ENCODE measurements around the gene MGAT5.

DNA sequence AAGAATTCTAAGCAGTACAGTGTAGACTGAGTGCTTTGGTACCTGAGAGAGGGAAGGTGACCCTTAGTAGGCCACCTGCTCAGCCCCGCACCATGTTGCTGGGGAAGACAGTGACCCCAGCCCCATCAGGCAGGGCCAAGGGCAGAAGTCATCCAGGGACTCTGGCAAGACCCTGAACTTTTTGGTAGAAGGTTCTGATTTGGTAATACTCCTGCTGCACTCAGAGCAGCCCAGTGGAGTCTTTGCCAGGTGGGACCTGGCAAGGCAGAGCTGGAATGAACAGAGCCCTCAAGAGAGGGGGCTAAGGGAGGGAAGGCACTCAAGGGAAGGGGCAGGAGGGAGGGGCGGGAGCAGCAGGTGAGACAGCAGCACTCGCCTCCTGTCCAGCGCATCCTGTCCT, 191.2 kb downstream of the MGAT5 start:
- TF ChIP-seq, protein P1, sequence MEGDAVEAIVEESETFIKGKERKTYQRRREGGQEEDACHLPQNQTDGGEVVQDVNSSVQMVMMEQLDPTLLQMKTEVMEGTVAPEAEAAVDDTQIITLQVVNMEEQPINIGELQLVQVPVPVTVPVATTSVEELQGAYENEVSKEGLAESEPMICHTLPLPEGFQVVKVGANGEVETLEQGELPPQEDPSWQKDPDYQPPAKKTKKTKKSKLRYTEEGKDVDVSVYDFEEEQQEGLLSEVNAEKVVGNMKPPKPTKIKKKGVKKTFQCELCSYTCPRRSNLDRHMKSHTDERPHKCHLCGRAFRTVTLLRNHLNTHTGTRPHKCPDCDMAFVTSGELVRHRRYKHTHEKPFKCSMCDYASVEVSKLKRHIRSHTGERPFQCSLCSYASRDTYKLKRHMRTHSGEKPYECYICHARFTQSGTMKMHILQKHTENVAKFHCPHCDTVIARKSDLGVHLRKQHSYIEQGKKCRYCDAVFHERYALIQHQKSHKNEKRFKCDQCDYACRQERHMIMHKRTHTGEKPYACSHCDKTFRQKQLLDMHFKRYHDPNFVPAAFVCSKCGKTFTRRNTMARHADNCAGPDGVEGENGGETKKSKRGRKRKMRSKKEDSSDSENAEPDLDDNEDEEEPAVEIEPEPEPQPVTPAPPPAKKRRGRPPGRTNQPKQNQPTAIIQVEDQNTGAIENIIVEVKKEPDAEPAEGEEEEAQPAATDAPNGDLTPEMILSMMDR (IDR thresholded peaks at IDR 0.05): no peak
- TF ChIP-seq POLR2A (IDR thresholded peaks at IDR 0.05): no peak
